OCI-LY3 (cell line): ENCODE results near the gene PTP4A2.

Experiments used
- CTCF ChIP-seq: fragments of 200-600, 300-600 bp; sonication (generic); IDR thresholded peaks from 2 replicates; pipeline ENCODE4 v1.5.1; 2014; ENCODE audit warnings: antibody characterized with exemption, low read length, low read depth
- EZH2phosphoT487 ChIP-seq: fragments of 200-600 bp; shearing (Covaris generic); IDR thresholded peaks from 2 replicates; pipeline ENCODE4 v1.6.1; 2018; ENCODE audit warnings: antibody characterized with exemption, mixed run types, low read depth

- TF ChIP-seq CTCF: no peak
- no peak for TF ChIP-seq EZH2phosphoT487
These were observed 58.1 kb downstream of the PTP4A2 start for GRCh38 chr1:31879981-31880608.
